Measurements from ENCODE around the gene NLRP12.
"Not testable (repeated sequence)": the region's sequence is repeated elsewhere in the genome, so short reads cannot be mapped to it uniquely, and the experiment has no call there.

The NLRP12 gene, protein sequence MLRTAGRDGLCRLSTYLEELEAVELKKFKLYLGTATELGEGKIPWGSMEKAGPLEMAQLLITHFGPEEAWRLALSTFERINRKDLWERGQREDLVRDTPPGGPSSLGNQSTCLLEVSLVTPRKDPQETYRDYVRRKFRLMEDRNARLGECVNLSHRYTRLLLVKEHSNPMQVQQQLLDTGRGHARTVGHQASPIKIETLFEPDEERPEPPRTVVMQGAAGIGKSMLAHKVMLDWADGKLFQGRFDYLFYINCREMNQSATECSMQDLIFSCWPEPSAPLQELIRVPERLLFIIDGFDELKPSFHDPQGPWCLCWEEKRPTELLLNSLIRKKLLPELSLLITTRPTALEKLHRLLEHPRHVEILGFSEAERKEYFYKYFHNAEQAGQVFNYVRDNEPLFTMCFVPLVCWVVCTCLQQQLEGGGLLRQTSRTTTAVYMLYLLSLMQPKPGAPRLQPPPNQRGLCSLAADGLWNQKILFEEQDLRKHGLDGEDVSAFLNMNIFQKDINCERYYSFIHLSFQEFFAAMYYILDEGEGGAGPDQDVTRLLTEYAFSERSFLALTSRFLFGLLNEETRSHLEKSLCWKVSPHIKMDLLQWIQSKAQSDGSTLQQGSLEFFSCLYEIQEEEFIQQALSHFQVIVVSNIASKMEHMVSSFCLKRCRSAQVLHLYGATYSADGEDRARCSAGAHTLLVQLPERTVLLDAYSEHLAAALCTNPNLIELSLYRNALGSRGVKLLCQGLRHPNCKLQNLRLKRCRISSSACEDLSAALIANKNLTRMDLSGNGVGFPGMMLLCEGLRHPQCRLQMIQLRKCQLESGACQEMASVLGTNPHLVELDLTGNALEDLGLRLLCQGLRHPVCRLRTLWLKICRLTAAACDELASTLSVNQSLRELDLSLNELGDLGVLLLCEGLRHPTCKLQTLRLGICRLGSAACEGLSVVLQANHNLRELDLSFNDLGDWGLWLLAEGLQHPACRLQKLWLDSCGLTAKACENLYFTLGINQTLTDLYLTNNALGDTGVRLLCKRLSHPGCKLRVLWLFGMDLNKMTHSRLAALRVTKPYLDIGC

DNA sequence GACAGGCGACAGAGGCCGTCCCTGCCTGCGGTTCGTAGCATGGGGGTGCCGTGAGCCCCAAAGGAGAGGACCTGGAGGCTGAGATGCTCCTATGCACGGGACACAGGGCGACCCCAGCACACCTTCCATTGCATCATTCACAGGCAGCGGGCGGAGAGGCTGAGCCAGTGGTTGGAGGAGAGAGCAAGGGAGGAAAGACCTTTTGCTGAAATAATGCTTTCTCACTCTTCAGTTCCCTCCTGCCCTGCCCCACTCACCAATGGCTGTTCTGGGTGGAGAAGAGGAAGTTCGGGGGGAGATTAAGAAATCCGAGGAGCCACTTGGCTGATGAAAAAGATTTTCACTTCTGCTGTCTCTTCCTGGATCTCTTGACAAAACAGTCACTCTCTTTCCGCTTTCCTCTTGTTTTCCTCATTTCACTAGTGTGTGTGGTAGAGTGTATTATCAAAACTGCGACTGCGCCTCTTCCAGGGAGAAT lies at the start of gene NLRP12:
TSS of gene NLRP12 (minus strand) at position 181 of the 478 bp plus-strand sequence. CDS start at position 41, 140 bp downstream.
- no peak for DNase-seq

DNA sequence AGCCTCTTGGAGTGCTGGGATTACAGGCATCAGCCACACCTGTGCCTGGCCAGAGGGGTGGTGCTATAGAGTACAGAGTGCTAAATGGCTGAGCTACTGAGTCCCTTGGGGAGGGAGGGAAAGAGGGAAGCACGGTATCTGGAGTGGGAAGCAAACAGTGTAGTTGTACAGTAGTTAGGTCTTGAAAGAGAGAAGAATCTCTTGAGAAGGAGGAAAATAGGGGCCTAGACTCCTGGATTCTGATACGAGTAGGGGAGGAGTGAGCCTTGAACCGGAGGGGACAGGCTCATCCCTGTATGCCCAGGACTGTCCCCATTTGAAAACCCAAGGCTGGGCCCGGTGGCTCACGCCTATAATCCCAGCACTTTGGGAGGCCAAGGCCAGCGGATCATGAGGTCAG lies 48.6 kb upstream of the NLRP12 start:
- no peak for DNase-seq

DNA sequence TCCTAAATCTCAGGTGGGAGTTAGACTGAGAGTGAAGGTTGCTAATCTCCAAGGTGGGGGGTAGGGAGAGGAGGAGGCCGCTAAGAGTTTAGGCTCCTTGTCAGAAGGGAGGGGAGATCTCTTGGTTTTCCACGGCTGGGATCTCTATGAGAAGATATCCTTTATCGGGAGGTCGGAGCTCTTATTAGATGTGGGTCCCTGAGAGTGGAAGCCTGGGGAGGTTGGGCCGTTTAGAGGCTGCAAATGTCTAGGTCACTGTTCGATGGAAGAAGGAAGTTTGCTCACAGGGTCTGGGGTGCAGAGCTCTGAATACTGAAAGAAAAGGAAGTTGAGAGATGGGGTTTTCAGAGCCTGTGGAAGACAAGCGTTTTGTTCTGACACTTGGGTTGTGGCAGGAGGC lies 47.3 kb upstream of the NLRP12 start:
- no peak for DNase-seq

DNA sequence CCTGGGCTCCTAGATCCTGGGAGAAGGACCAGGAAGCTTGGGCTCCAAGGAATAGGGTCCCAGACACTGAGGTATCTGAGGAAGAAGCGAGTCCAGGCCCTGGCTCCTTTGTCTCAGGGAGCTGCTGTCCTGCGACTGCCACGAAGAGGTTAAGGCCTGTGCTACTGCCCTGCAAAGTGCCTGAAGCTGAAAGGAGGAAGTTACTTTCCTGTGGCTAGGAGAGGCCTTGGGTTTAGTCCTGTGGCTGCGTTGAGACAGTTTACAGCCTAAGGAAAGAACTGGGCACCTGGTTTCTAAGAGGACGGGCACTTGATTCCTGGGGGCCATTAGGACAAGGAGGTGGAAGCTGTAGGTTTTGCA lies 46.4 kb upstream of the NLRP12 start:
- no peak for DNase-seq

DNA sequence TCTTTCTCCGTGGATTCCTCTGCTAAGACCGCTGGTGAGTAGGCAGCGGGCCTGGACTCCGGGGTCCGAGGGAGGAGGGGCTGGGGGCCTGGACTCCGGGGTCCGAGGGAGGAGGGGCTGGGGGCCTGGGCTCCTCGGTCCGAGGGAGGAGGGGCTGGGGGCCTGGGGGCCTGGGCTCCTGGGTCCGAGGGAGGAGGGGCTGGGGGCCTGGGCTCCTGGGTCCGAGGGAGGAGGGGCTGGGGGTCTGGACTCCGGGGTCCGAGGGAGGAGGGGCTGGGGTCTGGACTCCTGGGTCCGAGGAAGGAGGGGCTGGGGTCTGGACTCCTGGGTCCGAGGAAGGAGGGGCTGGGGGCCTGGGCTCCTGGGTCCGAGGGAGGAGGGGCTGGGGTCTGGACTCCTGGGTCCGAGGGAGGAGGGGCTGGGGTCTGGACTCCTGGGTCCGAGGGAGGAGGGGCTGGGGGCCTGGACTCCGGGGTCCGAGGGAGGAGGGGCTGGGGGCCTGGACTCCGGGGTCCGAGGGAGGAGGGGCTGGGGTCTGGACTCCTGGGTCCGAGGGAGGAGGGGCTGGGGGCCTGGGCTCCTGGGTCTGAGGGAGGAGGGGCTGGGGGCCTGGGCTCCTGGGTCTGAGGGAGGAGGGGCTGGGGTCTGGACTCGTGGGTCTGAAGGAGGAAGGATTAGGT lies 45.8 kb upstream of the NLRP12 start:
- DNase-seq: not testable (repeated sequence)

DNA sequence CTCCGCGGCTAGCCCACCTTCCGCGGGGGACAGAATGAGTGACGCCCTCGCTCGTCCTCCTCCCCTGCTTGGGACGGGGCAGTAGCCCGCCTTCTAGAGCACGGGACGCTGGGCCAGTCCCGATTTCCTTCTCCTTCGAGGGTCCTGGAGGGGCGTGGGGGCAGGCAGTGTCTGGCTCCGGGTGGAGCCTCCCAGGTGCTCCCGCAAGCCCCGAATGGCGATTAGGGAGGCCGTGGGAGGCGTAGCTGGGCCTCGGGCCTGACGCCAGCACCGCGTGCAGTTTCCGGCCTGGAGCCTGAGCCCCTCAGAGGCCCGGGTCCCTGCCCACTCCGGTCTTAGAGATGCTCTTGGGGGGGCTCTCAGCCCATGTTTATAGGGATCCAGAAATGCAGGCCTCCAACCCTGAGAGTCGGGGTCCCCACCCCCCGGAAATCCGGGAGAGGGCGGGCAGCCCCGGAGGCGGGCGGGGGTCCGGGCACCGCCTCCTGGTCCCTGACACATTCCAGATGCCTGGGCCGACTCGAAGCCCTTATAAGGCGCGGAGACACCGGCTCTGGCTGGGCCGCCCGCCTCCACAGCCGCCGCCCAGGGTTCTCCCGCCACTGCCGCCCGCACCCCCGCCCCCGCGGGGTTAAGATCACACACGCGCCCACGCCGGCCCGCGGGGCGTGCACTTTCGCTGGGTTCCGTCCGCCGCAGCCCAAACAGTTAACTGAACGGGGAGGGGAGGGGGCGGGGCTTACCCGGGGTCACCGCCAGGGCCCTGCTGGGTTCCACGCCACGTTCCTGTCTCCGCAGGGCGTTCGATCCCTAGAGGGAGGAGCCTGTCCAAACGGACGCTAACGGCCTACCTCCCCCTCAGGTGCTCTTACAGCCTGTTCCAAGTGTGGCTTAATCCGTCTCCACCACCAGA lies 45.0 kb upstream of the NLRP12 start:
- peak; percentile 80 to 87 for DNase-seq

DNA sequence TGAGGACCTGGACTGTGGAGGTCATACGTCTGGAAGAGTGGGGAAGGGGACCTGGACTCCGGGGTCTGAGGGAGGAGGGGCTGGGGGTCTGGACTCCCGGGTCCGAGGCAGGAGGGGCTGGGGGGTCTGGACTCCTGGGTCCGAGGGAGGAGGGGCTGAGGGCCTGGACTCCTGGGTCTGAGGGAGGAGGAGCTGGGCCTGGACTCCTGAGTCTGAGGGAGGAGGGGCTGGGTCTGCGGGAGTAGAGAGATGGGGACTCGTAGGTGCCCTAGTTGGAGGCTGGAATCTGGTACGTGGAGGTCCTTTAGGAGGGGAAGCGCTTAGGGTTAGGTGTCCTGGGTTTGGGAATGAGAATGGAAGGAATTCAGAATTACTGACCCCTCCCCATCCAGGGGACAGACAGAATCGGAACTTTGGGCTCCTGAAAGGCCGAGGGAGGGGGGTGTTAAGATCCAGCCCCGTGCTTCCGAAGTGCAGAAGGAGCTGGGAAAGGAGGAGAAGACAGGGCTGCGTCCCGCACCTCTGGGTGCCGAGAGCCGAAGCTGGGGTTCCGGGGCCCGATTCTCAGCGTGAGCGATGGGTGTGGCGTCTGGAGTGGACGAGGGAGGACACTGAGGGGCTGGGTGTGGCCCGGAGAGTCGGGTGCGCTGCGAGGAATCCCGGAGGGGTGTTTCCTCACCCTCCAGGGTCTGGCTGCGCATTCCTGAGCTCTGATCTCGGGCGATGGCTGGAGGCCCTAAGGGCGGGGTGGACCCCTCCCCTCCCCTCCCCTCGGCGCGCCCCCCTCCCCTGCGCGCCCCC lies 44.2 kb upstream of the NLRP12 start:
- peak in 1 of 2 donors; percentile 37 for DNase-seq

DNA sequence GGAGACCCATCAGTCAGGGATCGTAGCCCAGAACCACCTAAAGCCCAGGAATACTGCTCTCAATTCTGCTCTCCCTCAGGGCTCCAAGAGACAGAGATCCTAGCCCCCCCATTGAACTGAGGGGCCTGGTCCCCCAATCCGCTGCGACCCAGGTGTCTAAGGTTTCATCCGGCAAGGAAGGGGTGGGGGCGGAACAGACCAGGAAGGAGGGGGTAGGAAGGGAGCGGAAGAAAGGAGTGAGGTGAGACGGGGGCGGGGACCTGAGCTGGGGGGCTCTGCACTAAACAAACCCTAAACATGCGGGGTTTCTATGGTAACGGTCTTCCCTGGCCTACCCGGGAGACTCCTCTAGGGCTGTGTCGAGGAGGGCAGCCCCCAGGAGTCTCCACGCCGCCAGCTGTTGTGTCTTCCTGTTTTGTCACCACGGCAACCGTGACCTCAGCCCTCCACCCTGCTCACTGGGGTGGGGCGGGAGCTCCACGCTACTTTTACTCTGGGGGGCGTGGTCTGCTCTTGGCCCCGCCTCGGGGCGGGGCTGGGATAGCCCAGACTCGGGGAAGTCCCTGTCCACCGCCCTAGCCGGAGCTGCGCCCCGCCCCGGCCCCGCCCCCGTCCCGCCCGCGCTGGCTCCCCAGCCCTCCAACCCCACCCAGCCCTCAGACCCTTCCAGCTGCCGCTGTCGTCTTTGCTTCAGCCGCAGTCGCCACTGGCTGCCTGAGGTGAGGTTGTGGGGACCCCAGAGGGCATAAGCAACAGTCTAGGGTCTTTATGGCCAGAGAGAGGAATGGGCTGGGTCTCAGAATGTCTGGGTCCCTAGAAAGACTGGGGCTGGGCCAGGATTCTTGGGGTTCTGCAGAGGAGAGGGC lies 43.3 kb upstream of the NLRP12 start, which contains the start of gene MYADM:
TSS of gene MYADM (plus strand) at position 659 of the 866 bp plus-strand sequence. CDS start 5,647 bp downstream, outside the sequence.
- DNase-seq: peak; percentile 96 to 100

DNA sequence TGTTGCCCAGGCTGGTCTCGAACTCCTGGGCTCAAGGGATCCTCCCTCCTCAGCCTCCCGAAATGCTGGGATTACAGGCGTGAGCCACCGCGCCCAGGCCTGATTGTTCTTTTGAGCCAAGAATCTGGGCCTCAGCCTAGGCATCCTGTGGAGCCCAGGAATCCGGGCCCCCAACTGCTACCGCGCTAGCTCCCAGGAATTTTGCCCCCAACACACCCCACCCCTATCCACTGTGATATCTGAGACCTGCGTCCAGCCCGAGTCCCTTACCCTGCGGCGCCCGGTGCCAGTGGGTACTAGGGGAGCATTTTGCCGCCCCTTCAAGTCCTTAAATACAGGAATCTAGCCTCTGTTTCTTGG lies 42.7 kb upstream of the NLRP12 start:
- no peak for DNase-seq

DNA sequence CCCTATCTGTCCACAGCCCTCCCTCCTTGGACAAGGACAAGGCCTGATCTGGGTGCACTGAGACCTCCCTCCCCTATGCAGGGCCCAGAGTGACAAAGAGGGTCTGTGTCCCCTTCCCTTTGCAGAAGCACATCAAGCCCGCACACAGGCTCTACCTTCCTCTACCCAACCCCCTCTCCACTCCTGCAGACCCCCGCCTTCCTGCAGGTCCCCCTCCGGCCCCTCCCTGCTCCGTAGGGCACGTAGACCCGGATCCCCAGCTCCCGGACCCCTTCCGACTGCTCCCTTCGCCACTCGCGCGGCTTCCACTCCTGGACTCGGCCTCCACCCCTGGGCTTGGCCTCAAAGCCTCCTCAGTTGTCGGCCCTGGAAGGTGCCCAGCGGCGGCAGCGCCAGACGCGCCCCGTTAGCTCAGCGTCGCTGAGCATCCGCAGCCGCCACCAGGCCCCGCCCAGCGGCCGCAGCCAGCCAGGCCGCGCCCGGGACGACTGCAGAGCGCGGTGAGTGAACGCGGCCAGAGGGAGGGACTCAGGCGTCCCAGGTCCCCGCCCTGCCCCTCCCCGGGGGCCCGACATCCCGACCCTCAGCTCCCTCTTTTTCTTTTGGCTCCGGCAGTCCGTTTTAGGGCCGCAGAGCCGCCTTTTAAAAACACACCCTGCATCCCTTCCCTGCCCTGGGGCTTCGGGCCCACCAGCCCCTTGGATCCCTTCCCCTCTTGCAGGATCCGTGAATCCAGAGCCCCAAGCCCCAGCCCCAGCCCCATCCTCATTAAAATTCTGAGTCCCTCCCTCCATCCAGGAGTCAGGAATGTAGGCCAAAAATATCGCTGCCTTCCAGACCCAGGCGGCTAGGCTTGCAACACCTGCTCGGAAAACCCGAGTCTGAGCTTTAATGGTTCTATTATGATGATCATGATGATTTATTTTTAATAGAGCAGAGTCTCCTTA lies 42.1 kb upstream of the NLRP12 start:
- peak in 1 of 2 donors; percentile 53 for DNase-seq

DNA sequence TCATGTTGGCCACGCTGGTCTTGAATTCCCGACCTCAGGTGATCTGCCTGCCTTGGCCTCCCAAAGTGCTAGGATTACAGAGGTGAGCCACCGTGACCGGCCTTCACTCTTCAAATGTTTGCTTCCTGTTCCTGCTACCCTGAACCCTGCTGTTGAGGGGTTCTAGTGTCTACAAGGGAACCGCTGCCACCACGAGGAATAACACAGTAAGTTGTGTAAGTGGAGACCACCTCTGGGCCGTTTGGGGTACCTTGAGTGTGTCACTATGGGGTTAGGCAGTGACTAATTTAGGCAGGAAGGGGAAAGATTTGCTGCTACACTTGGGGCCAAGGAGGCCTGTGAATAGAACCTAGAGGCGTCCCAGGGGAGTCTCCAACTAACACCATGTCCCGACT lies 41.4 kb upstream of the NLRP12 start:
- DNase-seq: no peak

DNA sequence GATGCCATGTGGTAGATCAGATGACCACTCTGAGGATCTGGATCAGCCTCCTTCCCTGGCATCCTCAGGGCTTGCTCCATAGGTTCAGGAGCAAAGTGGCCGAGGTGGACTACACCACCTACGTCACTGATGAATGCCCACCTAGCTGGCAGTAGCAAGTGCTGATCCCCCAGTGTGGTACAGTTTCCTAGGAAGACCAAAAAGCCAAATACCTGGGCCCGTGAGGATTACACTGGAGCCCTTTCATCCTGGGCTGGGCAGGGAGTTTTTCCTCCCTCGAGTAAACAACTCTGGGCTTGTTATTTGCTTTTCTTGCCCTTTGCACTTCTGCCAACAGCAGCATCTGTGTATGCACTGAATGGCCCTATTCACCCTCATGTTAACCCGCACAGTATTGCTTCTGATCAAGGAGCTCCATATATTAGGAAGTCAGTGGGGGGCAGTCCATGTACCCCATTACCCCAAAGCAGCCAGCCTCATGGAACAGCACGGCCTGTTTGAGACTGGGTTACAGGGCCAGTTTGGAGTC lies 40.3 kb upstream of the NLRP12 start:
- no peak for DNase-seq

DNA sequence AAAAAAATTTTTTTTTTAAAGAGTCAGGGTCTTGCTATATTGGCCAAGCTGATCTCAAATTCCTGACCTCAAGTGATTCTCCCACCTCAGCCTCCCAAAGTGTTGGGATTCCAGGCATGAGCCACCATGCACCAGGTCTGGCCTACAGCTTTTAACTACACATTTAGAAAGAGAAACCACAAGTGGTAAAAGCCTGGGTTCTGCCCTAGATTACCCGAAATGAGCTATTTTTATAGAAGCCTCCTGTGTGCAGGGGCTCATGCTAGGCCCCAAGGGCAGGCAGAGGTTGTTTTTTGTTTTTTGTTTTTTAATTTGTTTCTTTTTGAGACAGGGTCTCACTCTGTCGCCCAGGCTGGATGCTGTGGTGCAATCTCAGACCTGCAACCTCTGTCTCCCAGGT lies 29.6 kb upstream of the NLRP12 start:
- no peak for DNase-seq

DNA sequence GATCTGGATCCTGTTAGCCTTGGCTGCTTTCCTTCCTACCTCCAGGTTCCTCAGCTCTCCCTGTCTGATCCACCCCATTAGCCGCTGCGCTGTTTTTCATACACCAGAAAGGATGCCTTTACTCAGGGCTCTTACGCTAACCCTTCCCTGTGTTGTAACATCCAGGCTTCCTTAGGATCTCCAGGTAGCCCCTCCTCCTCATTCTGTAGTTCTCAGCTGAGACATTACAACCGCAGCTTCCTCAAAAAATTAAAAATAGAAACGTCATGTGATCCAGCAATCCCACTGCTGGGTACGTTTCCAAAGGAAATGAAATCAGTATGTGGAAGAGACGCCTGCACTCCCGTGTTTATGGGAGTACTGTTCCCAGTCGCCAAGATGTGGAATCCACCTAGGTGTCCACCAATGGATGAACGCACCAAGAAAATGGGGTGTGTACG lies 25.1 kb upstream of the NLRP12 start:
- DNase-seq: no peak

DNA sequence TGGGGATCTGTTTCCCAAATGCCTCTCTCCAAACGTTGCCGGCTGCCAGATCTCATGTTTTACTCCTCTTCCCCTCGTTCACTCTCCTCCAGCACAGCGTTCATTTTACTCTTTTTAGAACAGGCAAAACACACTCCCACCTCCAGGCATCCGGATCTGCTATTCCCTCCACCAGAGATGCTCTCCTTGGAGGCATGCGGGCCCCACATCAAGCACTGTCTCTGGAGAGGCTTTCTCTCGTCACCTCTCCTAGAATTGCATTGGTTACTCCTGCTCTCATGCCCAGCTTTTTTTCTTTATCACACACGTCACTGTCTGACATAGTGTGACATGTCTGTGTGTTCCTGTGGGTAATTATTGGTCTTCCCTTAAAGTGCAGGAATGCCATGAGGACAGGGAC lies 23.4 kb upstream of the NLRP12 start:
- DNase-seq: no peak

DNA sequence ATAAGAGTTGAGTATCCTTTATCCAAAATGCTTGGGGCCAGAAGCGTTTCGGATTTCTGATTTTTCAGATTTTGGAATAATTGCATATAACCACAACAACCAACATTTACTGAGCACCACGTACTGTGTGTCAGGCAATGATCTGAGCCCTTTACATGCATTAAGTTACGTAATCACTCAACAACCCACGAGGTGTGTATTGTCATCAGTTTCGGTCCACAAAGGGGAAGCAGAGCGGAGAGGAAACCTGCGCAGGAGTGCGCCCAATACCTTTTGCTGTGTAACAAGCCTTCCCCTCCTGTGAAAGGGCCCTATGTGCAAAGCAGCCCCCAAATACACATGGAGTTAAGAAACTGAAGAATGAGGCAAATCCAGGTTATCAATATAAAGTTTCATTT lies 20.7 kb upstream of the NLRP12 start:
- DNase-seq: no peak

DNA sequence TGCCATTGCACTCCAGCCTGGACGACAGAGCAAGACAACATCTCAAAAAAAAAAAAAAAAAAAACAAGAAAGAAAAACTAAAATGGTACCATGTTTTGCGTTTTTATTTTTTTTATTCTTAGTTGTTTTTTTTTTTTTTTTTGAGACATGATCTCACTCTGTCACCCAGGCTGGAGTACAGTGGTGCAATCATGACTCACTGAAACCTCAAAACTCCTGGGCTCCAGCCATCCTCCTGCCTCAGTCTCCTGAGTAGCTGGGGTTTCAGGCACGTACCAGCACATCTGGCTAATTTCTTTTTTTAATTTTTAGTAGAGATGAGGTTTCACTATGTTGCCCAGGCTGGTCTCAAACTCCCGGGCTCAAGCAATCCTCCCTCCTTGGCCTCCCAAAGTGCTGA lies 16.8 kb upstream of the NLRP12 start:
- not testable (repeated sequence) for DNase-seq

DNA sequence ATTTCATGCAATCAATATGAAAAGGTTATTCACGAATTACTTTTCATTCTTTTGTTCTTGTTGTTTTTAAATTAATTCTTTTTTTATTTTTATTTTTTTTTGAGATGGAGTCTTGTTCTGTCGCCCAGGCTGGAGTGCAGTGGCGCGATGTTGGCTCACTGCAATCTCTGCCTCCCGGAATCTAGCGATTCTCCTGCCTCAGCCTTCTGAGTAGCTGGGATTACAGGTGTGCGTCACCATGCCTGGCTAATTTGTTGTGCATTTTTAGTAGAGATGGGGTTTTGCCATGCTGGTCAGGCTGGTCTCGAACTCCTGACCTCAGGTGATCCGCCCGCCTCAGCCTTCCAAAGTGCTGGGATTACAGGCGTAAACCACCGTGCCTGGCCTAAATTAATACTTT lies 16.1 kb upstream of the NLRP12 start:
- DNase-seq: not testable (repeated sequence)

Data from activated CD4-positive, alpha-beta T cell treated with anti-CD3 and anti-CD28 coated beads for 4 hours (primary cell).